GM23338 (cell line): Measurements from ENCODE around the gene BMPR1B. TPM values are rescaled to one million over a fixed set of nuclear protein-coding genes. Genes with fewer than 3 reads are reported as not detected.

ENCODE experiments used
- ATAC-seq: fragments of 200-7000 bp; cut with Tn5 transposase; 3 replicates; pipeline ENCODE4 v1.9.1; 2020
- DNase-seq: peaks from one replicate; pipeline ENCODE4 v3.0.0-alpha.2; 2015; ENCODE audit warnings: low spot score
- H2AFZ ChIP-seq: fragments of 200-600 bp; sonication (generic); 2 replicates; pipeline ENCODE4 v1.8.0; 2016; ENCODE audit warnings: antibody characterized with exemption, mild to moderate bottlenecking, moderate library complexity
- H3F3A ChIP-seq: fragments of 200-600 bp; sonication (generic); replicated peaks from 2 replicates; pipeline ENCODE4 v1.8.0; 2017; ENCODE audit warnings: antibody characterized with exemption, mixed run types, low read depth
- H3K27ac ChIP-seq: fragments of 200-600 bp; sonication (generic); 2 replicates; pipeline ENCODE4 v1.6.1; 2016; ENCODE audit warnings: low read depth
- H3K27me3 ChIP-seq: fragments of 200-600 bp; sonication (generic); 2 replicates; pipeline ENCODE4 v1.8.0; 2016; ENCODE audit warnings: mild to moderate bottlenecking, mixed run types, moderate library complexity; ENCODE audit not compliant: insufficient read depth
- H3K36me3 ChIP-seq: fragments of 200-600 bp; sonication (generic); 2 replicates; pipeline ENCODE4 v1.8.0; 2016; ENCODE audit warnings: mild to moderate bottlenecking; ENCODE audit not compliant: insufficient read depth
- H3K4me1 ChIP-seq: fragments of 200-600 bp; sonication (generic); 2 replicates; pipeline ENCODE4 v1.8.0; 2016; ENCODE audit warnings: mild to moderate bottlenecking, moderate library complexity; ENCODE audit not compliant: insufficient read depth
- H3K4me2 ChIP-seq: fragments of 200-600 bp; sonication (generic); 2 replicates; pipeline ENCODE4 v1.7.1; 2017; ENCODE audit warnings: mixed run types
- H3K4me3 ChIP-seq: fragments of 200-600 bp; sonication (generic); 2 replicates; pipeline ENCODE4 v1.6.1; 2016; ENCODE audit warnings: mixed run types
- H3K79me2 ChIP-seq: fragments of 200-600 bp; sonication (generic); replicated peaks from 2 replicates; pipeline ENCODE4 v1.8.0; 2017; ENCODE audit warnings: mild to moderate bottlenecking; ENCODE audit not compliant: insufficient read depth
- H3K9me2 ChIP-seq: fragments of 200-600 bp; sonication (generic); 2 replicates; pipeline ENCODE4 v1.8.0; 2017; ENCODE audit not compliant: insufficient read depth
- H4K20me1 ChIP-seq: fragments of 200-600 bp; sonication (generic); replicated peaks from 2 replicates; pipeline ENCODE4 v1.8.0; 2017; ENCODE audit warnings: mild to moderate bottlenecking; ENCODE audit not compliant: insufficient read depth
- H3K27ac Mint-ChIP-seq: 2 replicates; pipeline ENCODE4 v1.8.0; 2020; ENCODE audit warnings: inconsistent platforms, mild to moderate bottlenecking, moderate library complexity, mixed read lengths
- H3K27me3 Mint-ChIP-seq: 3 replicates; pipeline ENCODE4 v1.8.0; 2022; ENCODE audit warnings: low read depth, mild to moderate bottlenecking, moderate library complexity, mixed read lengths, inconsistent platforms; ENCODE audit not compliant: insufficient read depth, poor library complexity
- H3K36me3 Mint-ChIP-seq: 3 replicates; pipeline ENCODE4 v1.8.0; 2021; ENCODE audit warnings: low read depth, mild to moderate bottlenecking, inconsistent platforms, moderate library complexity, mixed read lengths
- H3K4me1 Mint-ChIP-seq: 3 replicates; pipeline ENCODE4 v1.8.0; 2020; ENCODE audit warnings: mild to moderate bottlenecking, inconsistent platforms, mixed read lengths
- H3K4me3 Mint-ChIP-seq: 3 replicates; pipeline ENCODE4 v1.8.0; 2021; ENCODE audit warnings: moderate library complexity, mild to moderate bottlenecking, inconsistent platforms, mixed read lengths
- H3K9me3 Mint-ChIP-seq: 3 replicates; pipeline ENCODE4 v1.8.0; 2020; ENCODE audit warnings: moderate library complexity, mild to moderate bottlenecking, inconsistent platforms, mixed read lengths
- CREB1 ChIP-seq: fragments of 250-450 bp; sonication (Bioruptor Pico); IDR thresholded peaks from 2 replicates; pipeline ENCODE4 v1.5.0; 2020; ENCODE audit warnings: low read depth, mild to moderate bottlenecking, moderate library complexity
- EZH2 ChIP-seq: fragments of 200-600 bp; sonication (generic); IDR thresholded peaks from one replicate; pipeline ENCODE4 v1.8.0; 2017; ENCODE audit warnings: antibody characterized with exemption, mild to moderate bottlenecking, low read depth; ENCODE audit not compliant: unreplicated experiment
- NANOG ChIP-seq: IDR thresholded peaks from 2 replicates; pipeline ENCODE4 v1.6.1; 2016; ENCODE audit warnings: antibody characterized with exemption, borderline replicate concordance
- polyA plus RNA-seq: library from polyadenylated mRNA; unstranded; fragments of >200 nt; fragmentation: Nextera tagmentation; extraction: Ambion mirVana; gene quantifications from 2 replicates; pipeline ENCODE4 v1.2.1, GENCODE V29; 2016
- total RNA-seq: library from RNA; depleted of rRNA; stranded (reverse); fragments of >200 nt; shearing (Covaris generic); gene quantifications from 2 replicates; pipeline ENCODE4 v1.2.3, GENCODE V29; 2014
- TF ChIP-seq, protein P1 (sequence below), 2 experiments: fragments of 200-600 bp in 1 of 2; sonication (generic) in 1 of 2; conservative IDR thresholded peaks; 2 replicates each; pipeline versions ENCODE4 v1.5.1 to v1.6.1; 2016 to 2017; ENCODE audit warnings: antibody characterized with exemption in 2 of 2, low read depth in 2 of 2, mild to moderate bottlenecking in 2 of 2, moderate library complexity in 1 of 2

The BMPR1B gene
- total and polyA plus RNA-seq, 2 experiments from 2014 or later = 0.48 to 1.0 TPM

DNA sequence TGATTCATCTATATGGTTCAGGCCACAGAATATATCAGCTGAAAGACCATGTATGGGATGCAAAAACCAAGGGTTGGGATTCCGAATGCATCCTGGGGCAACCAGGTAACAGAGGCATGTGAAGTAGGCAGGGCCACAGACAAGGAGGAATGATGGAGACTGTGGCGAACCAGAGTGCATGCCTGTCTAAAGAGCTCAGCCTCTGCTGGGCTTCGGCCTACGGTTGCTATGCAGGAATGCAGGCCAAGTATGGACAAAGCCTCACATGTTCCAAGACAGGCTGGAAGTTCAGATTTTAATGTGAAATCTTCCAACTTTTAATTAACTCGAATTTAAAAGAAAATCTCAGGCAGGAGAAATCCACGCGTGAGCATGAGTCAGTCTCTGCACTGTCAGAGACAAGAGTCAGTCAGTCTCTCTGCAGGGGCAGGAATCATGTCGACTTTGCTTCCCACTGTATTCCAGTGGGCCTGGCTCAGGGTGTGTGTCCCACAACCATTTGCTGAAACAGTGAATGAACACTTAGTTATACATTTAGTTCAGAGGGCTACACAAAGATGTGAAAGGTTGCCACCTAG is 446.6 kb downstream of the BMPR1B start (continued):
- TF ChIP-seq, protein P1, sequence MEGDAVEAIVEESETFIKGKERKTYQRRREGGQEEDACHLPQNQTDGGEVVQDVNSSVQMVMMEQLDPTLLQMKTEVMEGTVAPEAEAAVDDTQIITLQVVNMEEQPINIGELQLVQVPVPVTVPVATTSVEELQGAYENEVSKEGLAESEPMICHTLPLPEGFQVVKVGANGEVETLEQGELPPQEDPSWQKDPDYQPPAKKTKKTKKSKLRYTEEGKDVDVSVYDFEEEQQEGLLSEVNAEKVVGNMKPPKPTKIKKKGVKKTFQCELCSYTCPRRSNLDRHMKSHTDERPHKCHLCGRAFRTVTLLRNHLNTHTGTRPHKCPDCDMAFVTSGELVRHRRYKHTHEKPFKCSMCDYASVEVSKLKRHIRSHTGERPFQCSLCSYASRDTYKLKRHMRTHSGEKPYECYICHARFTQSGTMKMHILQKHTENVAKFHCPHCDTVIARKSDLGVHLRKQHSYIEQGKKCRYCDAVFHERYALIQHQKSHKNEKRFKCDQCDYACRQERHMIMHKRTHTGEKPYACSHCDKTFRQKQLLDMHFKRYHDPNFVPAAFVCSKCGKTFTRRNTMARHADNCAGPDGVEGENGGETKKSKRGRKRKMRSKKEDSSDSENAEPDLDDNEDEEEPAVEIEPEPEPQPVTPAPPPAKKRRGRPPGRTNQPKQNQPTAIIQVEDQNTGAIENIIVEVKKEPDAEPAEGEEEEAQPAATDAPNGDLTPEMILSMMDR (conservative IDR thresholded peaks at IDR 0.05; ENCODE audit: low read depth in 2 of 2) = no peak

DNA sequence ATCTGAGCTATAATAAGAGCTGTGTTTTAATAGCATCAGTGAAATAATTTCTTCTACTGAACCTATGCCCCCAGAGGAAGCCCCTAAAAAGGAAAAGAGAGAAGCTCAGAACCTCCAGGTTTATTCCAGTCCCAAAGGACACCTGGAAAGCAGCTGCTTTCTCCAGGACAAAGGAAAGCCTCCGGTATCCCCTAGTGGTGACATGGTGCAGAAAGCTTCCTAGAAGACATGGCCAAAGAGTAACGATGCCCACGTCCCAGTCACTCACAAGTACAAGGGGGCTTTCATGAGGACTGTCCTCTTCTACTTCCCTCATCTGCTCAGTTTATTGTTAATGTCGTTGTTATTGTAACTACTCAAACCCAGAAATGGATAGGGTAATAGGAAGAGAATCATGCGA is 447.1 kb downstream of the BMPR1B start:
- no peaks in the 10 kb centered on the region for H3F3A ChIP-seq
- no peaks in the 10 kb centered on the region for H3K27me3 ChIP-seq
- H3K4me1 Mint-ChIP-seq = peaks cover 6% of the 10 kb centered on the region
- no peak overlapping the region for H3K27ac Mint-ChIP-seq
- peaks cover 3% of the 10 kb centered on the region; the same call in 1 of the 2 replicates for H3K9me2 ChIP-seq
- no peak overlapping the region for H3K4me3 ChIP-seq
- no peaks in the 10 kb centered on the region for H3K9me3 Mint-ChIP-seq
- DNase-seq = peak; percentile 61
- no peak overlapping the region for H3K27ac ChIP-seq
- no peak for TF ChIP-seq EZH2
- TF ChIP-seq, protein P1 (conservative IDR thresholded peaks at IDR 0.05; ENCODE audit: low read depth in 2 of 2) = peak; percentile 58 to 67
- TF ChIP-seq CREB1 = no peak
- no peak for TF ChIP-seq NANOG
- no peaks in the 10 kb centered on the region for H3K36me3 ChIP-seq
- no peaks in the 10 kb centered on the region for H3K79me2 ChIP-seq
- H3K4me1 ChIP-seq = peaks cover 7% of the 10 kb centered on the region; the same call in 1 of the 2 replicates
- peak overlapping the region; percentile 54; the same call in 1 of the 2 replicates for H2AFZ ChIP-seq
- no peaks in the 10 kb centered on the region for H4K20me1 ChIP-seq
- H3K27me3 Mint-ChIP-seq = peaks cover 8% of the 10 kb centered on the region
- H3K4me3 Mint-ChIP-seq = no peak overlapping the region
- H3K4me2 ChIP-seq = no peak overlapping the region
- H3K36me3 Mint-ChIP-seq = no peaks in the 10 kb centered on the region
- peak; percentile 91 for ATAC-seq
